ENCODE data around the gene SLC24A2. TPM values are rescaled to one million over a fixed set of nuclear protein-coding genes. Genes with fewer than 3 reads are reported as not detected.

SLC24A2 gene
- total and polyA plus RNA-seq, 7 donors, result 0.01 to 1.2 (median 0.03) TPM; not detected in 1

DNA sequence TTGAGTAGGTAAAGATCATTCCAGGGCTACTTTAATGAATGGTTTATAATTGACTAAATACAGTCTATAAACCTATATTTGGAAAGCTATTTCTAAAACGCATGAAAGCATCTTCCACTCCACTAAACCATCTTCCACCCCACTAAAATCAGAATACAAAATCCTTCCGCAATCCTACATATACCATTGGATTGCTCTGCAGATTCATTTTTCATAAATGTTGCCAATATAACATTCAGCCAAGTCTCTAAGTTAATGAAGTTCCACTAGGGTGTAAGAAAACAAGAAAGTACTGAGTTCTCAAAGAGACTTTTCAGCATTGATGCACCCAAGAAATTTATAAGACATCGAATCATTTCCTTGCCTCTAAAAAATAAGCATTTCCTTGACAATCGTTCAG lies 4.7 kb downstream of the SLC24A2 start:
- intact Hi-C loops (cut with DNase I), result no loop called here
- 86 to 88% (median 88%) methylated on average over 4 of the region's 4 CpGs for WGBS, 3 donors
- DNase-seq (no peak), ATAC-seq (no peak)
- Histone ChIP-seq H3K27me3 (ENCODE audit: insufficient read depth in 3 of 3, low read length in 2 of 3) (peaks cover 3 to 21% (median 5%) of the 10 kb centered on the region in 3 donors), H3K9me3 (peaks cover 4% of the 10 kb centered on the region), H3K4me3 (no peak overlapping the region), H3K36me3 (ENCODE audit: insufficient read depth in 1 of 2, low read depth in 1 of 2) (no peaks in the 10 kb centered on the region), H3K4me1 (no peaks in the 10 kb centered on the region), H3K27ac (no peak overlapping the region)
- TF ChIP-seq, protein P1, sequence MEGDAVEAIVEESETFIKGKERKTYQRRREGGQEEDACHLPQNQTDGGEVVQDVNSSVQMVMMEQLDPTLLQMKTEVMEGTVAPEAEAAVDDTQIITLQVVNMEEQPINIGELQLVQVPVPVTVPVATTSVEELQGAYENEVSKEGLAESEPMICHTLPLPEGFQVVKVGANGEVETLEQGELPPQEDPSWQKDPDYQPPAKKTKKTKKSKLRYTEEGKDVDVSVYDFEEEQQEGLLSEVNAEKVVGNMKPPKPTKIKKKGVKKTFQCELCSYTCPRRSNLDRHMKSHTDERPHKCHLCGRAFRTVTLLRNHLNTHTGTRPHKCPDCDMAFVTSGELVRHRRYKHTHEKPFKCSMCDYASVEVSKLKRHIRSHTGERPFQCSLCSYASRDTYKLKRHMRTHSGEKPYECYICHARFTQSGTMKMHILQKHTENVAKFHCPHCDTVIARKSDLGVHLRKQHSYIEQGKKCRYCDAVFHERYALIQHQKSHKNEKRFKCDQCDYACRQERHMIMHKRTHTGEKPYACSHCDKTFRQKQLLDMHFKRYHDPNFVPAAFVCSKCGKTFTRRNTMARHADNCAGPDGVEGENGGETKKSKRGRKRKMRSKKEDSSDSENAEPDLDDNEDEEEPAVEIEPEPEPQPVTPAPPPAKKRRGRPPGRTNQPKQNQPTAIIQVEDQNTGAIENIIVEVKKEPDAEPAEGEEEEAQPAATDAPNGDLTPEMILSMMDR (IDR thresholded peaks at IDR 0.05), result no peak

DNA sequence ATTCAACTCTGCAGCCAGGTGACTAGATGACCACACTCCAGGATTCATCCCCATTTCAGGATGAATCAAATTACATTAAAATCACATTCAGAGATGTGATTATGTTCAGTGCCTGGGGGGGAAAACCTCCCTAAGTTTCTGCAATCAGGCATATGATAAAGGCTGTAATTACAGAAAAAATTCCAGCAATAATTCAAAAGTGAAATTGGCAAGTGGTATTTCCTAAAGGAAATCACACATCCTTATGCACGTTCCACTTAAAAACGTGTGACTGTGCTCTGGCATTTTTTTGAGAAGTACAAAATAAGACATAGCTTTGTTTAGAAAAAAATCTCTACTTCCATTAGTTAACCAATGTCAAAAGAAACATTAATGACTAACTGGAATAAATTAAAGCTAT lies 5.3 kb downstream of the SLC24A2 start:
- DNase-seq, result no peak
- TF ChIP-seq, protein P1 (IDR thresholded peaks at IDR 0.05), result no peak
- WGBS, 3 donors, result 45 to 56% (median 49%) methylated on average over 2 of the region's 2 CpGs
- Histone ChIP-seq H3K27me3 (ENCODE audit: insufficient read depth in 3 of 3, low read length in 2 of 3) (peaks cover 0 to 14% (median 3%) of the 10 kb centered on the region in 3 donors), H3K4me3 (no peak overlapping the region), H3K36me3 (ENCODE audit: insufficient read depth in 1 of 2, low read depth in 1 of 2) (no peaks in the 10 kb centered on the region), H3K4me1 (no peaks in the 10 kb centered on the region), H3K9me3 (peaks cover 4% of the 10 kb centered on the region), H3K27ac (no peak overlapping the region)
- intact Hi-C loops (cut with DNase I), result no loop called here
- ATAC-seq, result no peak

DNA sequence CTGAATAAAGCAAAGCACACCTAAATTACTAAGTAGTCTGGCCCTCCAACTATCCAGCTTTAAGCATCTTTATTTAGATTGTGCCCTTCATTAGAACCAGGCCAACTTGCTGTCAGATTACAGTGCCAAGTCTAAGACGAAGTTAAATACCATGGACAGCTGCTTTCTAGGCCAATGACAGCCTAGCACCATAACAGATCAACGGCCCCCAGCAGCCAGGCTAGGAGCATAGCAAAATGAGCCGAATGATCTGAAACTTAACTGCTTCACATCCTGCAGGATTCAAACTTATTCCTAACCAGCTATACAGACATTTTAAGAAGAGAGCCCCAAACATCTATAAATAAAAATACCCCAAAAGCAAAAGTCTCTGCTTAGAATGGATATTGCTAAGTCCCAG lies 6.8 kb downstream of the SLC24A2 start:
- H3K27ac ChIP-seq, result no peak overlapping the region
- intact Hi-C loops (cut with DNase I), result no loop called here
- TF ChIP-seq, protein P1 (IDR thresholded peaks at IDR 0.05), result no peak
- H3K4me1 ChIP-seq, result no peaks in the 10 kb centered on the region
- WGBS, 3 donors, result 2 to 7% (median 3%) methylated on average over 3 of the region's 3 CpGs
- peaks cover 0 to 5% (median 3%) of the 10 kb centered on the region in 3 donors for H3K27me3 ChIP-seq (ENCODE audit: insufficient read depth in 3 of 3, low read length in 2 of 3)
- H3K9me3 ChIP-seq, result peaks cover 4% of the 10 kb centered on the region
- no peaks in the 10 kb centered on the region for H3K36me3 ChIP-seq (ENCODE audit: insufficient read depth in 1 of 2, low read depth in 1 of 2)
- no peak for DNase-seq
- ATAC-seq, result no peak
- H3K4me3 ChIP-seq, result no peak overlapping the region

DNA sequence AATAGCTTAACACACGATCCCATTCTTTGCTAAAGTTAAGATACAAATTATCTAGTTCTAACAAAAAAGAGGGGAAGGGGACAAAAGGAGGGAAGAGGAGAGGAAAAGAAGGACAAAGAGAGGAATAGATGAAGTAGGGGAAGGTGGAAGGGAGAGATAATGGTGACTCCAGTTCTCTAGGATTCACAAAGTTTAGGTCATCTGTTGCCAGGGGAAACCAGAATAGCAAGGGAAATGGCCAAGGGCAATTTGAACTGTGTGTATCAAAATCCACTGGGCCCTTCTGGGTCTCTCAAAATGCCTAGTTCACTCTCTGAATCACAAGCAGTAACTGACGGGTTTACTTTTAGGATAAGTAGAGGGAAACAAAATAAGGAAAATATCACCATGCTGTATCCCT lies 7.6 kb downstream of the SLC24A2 start:
- TF ChIP-seq, protein P1 (IDR thresholded peaks at IDR 0.05), result no peak
- Histone ChIP-seq H3K27ac (no peak overlapping the region), H3K4me3 (no peak overlapping the region), H3K9me3 (peaks cover 4% of the 10 kb centered on the region), H3K27me3 (ENCODE audit: insufficient read depth in 3 of 3, low read length in 2 of 3) (peaks cover 0 to 3% (median 0%) of the 10 kb centered on the region in 3 donors), H3K36me3 (ENCODE audit: insufficient read depth in 1 of 2, low read depth in 1 of 2) (no peaks in the 10 kb centered on the region), H3K4me1 (no peaks in the 10 kb centered on the region)
- ATAC-seq (no peak), DNase-seq (no peak)
- intact Hi-C loops (cut with DNase I), result no loop called here
- 78 to 79% (median 78%) methylated on average over 2 of the region's 2 CpGs for WGBS, 3 donors

DNA sequence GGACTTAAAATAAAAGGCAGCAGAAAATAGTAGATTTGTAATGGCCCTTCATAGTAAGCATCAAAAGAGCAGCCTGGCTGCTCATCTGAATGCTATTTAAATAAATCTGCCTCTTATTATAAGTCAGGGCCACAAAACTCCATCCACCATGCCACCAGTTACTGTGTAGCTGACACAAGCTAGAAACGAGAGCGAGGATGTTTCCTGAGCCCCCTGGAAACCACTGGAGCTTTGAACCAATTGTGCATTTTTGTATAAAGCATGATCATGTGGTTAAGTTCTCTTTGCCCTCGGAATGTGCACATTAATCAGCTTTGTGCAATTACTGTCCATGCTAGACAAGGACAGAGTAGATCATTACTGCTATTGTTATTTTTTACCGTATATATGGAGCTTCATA lies 17.4 kb downstream of the SLC24A2 start:
- H3K36me3 ChIP-seq (ENCODE audit: insufficient read depth in 1 of 2, low read depth in 1 of 2), result no peaks in the 10 kb centered on the region
- H3K9me3 ChIP-seq, result no peaks in the 10 kb centered on the region
- no peak overlapping the region for H3K4me3 ChIP-seq
- no peak for DNase-seq
- no peak for ATAC-seq
- H3K4me1 ChIP-seq, result no peaks in the 10 kb centered on the region
- TF ChIP-seq, protein P1 (IDR thresholded peaks at IDR 0.05), result no peak
- peaks cover 0 to 2% (median 0%) of the 10 kb centered on the region in 3 donors for H3K27me3 ChIP-seq (ENCODE audit: insufficient read depth in 3 of 3, low read length in 2 of 3)
- WGBS, 3 donors, result 80 to 82% (median 82%) methylated on average over 4 of the region's 4 CpGs
- intact Hi-C loops (cut with DNase I), result no loop called here
- H3K27ac ChIP-seq, result no peak overlapping the region
